Psoas muscle (tissue), 8 donors: Measurements from ENCODE around the gene DNAJC5G. TPM values are rescaled to one million over a fixed set of nuclear protein-coding genes. Genes with fewer than 3 reads are reported as not detected.
A peak's percentile ranks its signal among the peaks of the same experiment; 100 is the strongest.
"Not testable (repeated sequence)": the region's sequence is repeated elsewhere in the genome, so short reads cannot be mapped to it uniquely, and the experiment has no call there.

Source experiments
- ATAC-seq, 4 donors: fragments of 200-7000 bp; cut with Tn5 transposase; one replicate each; pipeline ENCODE4 v1.9.1; 2020; ENCODE audit warnings: moderate library complexity in 3 of 4, mild to moderate bottlenecking in 2 of 4
- DNase-seq, 2 donors: peaks; one replicate each; pipeline ENCODE4 v3.0.0-alpha.2; 2020
- H3K27ac ChIP-seq: fragments of 200-600 bp; one replicate; pipeline ENCODE4 v1.8.0; 2022
- H3K27me3 ChIP-seq, 3 donors: fragments of 200-600 bp in 1 of 3; one replicate each; pipeline versions ENCODE4 v1.6.1 to v1.8.0; 2013 to 2022; ENCODE audit warnings: low read length in 2 of 3, mild to moderate bottlenecking in 2 of 3, moderate library complexity in 1 of 3; ENCODE audit not compliant: insufficient read depth in 3 of 3
- H3K36me3 ChIP-seq, 2 donors: fragments of 200-600 bp in 1 of 2; one replicate each; pipeline versions ENCODE4 v1.6.1 to v1.8.0; 2013 to 2022; ENCODE audit warnings: low read depth in 1 of 2, mild to moderate bottlenecking in 1 of 2, moderate library complexity in 1 of 2; ENCODE audit not compliant: insufficient read depth in 1 of 2
- H3K4me1 ChIP-seq: fragments of 200-600 bp; one replicate; pipeline ENCODE4 v1.8.0; 2022
- H3K4me3 ChIP-seq: fragments of 200-600 bp; one replicate; pipeline ENCODE4 v1.8.0; 2022; ENCODE audit warnings: mild to moderate bottlenecking
- H3K9me3 ChIP-seq: fragments of 200-600 bp; one replicate; pipeline ENCODE4 v1.8.0; 2022
- CTCF ChIP-seq: fragments of 200-600 bp; IDR thresholded peaks from one replicate; pipeline ENCODE4 v1.8.0; 2022; ENCODE audit warnings: antibody characterized with exemption
- WGBS, 3 donors: extraction: QIAGEN DNeasy Blood & Tissue Kit; methylation state at CpG; one replicate each; pipeline versions ENCODE4 v1.1.6 to v1.1.7; 2013; 5-methylcytosine and 5-hydroxymethylcytosine counted together
- intact Hi-C, 2 donors: fragments of 100-400 bp; cut with DNase I; formaldehyde crosslinking; loops; one replicate each; pipeline versions ENCODE4 v1.11.0 to v1.14.2; 2022
- polyA plus RNA-seq, 3 donors: library from polyadenylated mRNA; stranded (reverse); fragments of 200-250 nt; gene quantifications; one replicate each; pipeline ENCODE4 v1.2.3, GENCODE V29; 2013
- total RNA-seq, 4 donors: library from RNA; stranded (reverse); fragmentation: NEBNext Ultra II Directional in 2 of 4; extraction: Animal tissue kit (Norgen Biotek cat#: 25700) in 2 of 4; gene quantifications; one replicate each; pipeline versions ENCODE4 v1.2.1 to v1.2.4, GENCODE V29; 2021 to 2023
- donor health status: healthy with polysubstance abuse.
- donor health status: DM: no; HTN: no; CAD: no; lungs with moderate emphysema.
- donor health status: Bipolar disorder and iron deficiency.
- donor health status: healthy.
- donor health status: DM: yes; HTN: yes; CAD: no.
- donor health status: DM: no; HTN: no; CAD: no.
- donor health status: DM: no; HTN: no; CAD: no.
- donor health status: DM: yes; HTN: yes; CAD: no.

Gene DNAJC5G
- total and polyA plus RNA-seq, 7 donors, result not detected

DNA sequence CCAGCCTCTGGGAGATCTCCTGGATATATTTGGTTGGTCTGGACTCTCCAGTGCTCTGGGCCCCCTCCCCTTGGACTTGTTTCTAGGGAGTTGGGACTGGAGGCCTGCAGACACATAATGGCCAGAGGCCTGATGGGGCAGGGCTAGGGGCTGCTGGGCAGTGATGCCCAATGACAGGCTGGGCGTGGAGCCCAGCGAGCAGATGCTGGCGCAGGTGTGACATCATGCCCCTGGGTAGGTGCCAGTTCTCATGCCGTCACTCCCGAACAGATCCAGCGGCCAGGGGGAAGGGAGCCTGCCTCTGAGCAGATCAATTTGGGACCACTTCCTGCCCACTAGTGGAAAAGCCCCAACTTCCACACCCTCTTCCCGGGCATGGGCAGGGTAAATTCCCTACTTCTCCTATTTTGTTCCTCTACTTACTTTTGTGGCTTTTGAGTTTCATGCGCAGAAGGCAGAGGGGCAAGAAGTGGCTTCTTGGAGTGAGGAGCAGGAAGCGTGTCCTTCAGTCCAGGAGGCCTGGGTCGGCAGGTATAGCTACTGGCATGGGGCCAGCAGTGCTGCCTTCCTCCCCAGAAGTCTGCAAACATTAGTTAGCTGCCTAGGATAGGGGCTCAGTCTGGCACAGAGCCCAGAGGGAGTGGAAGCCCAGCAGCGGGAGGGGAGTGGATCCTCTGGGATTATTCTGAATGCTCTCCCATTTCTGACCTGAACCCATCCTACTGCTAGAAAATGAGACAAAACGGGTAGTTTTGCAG lies 41.6 kb downstream of the DNAJC5G start:
- WGBS, 3 donors, result 41 to 52% (median 45%) methylated on average over 8 to 12 of the region's 12 CpGs
- no peaks in the 10 kb centered on the region for H3K27me3 ChIP-seq
- intact Hi-C loops, result no loop called here
- no peak overlapping the region for H3K4me3 ChIP-seq
- no peaks in the 10 kb centered on the region for H3K9me3 ChIP-seq
- H3K36me3 ChIP-seq, result no peaks in the 10 kb centered on the region
- peak; percentile 80 to 91 for DNase-seq
- ATAC-seq, result peak; percentile 34 to 52 (median 44)
- peaks cover 46% of the 10 kb centered on the region for H3K4me1 ChIP-seq
- peak overlapping the region; percentile 65 for H3K27ac ChIP-seq
- no peak for TF ChIP-seq CTCF

DNA sequence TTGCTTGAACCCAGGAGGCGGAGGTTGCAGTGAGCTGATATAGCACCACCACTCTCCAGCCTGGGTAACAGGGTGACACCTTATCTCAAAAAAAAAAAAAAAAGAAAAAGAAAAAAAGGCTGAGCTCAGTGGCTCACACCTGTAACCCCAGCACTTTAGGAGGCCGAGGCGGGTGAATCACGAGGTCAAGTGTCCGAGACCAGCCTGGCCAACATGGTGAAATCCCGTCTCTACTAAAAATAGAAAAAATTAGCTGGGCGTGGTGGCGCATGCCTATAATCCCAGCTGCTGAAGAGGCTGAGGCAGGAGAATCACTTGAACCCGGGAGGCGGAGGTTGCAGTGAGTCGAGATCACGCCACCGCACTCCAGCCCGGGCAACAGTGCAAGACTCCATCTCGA lies 44.6 kb downstream of the DNAJC5G start:
- H3K9me3 ChIP-seq, H3K36me3 ChIP-seq, H3K27me3 ChIP-seq, H3K4me3 ChIP-seq, ATAC-seq: not testable (repeated sequence)
- H3K4me1 ChIP-seq, result peaks cover 60% of the 10 kb centered on the region
- DNase-seq, result peak; percentile 58 to 85
- H3K27ac ChIP-seq, result peak overlapping the region; percentile 99
- intact Hi-C loops, result loop anchor here (5.0 kb wide), 1 partner anchor 37 kb away; the partner anchor contains the start of gene GTF3C2 (in 2 of the 2)
- WGBS, 3 donors, result 60 to 72% (median 61%) methylated on average over 15 of the region's 15 CpGs

DNA sequence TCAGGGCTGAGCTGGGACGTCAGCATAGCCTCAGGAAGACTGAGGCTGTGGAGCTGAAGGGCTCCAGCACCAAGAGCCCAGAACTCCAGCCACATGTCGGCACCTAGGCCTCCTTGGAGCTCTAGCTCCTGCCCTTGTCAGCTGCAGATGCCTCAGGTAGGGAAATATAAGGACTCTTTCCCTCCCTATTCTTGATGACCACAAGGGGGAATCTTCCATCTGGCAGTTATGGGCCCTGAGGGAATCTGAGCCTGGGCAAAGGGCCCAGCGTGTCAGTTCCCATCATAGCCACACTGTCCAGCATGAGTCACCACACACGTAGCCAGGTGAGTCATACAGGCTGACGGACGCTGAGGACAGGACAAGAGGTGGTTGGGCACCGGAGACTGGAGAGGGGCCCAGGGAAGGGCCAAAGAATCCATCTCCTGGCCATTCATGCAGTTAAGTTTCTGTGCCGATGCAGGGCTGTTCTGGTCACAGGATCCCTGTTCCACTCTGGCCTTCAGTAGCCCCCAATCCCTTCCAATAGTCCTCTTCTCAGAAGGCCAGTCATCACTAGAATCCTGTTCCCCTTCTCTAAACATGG lies 45.8 kb downstream of the DNAJC5G start:
- Histone ChIP-seq H3K27me3 (no peaks in the 10 kb centered on the region), H3K36me3 (peaks cover 0 to 4% of the 10 kb centered on the region in 2 donors), H3K4me1 (peaks cover 60% of the 10 kb centered on the region), H3K27ac (peak overlapping the region; percentile 99), H3K9me3 (no peaks in the 10 kb centered on the region), H3K4me3 (peak overlapping the region; percentile 84)
- WGBS, 3 donors, result 23 to 33% (median 25%) methylated on average over 8 of the region's 8 CpGs
- intact Hi-C loops, result loop anchor here (5.0 kb wide), 1 partner anchor 36 kb away; the partner anchor contains the start of gene GTF3C2 (in 2 of the 2)
- peak; percentile 54 for TF ChIP-seq CTCF
- ATAC-seq, result peak; percentile 71 to 75 (median 72)
- DNase-seq, result peak; percentile 91 to 96

DNA sequence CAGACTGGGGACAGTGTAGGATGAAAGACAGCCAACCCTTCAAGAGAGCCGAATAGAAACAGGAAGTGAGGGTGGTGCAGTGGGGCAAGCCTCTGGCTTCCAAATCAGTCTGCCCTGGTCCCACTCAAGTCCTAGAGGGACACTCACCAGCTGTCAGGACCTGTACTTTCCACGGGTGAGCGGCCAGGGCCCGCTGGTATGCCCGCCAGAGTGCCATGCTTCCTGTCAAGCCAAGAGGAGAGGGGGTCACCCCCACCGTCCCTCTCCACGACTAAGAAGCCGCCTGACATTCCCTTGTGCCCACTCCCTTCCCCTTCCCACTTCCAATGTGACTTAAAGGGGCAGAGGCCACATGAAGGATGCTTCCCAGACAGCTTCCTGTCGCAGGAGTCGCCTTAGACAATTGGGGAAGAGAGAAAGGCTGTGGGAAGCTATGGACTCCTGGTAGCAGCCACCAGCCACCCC lies 47.1 kb downstream of the DNAJC5G start:
- peak; percentile 47 to 55 (median 51) for ATAC-seq
- peaks cover 48% of the 10 kb centered on the region for H3K4me1 ChIP-seq
- H3K36me3 ChIP-seq, result peaks cover 0 to 17% of the 10 kb centered on the region in 2 donors
- no peaks in the 10 kb centered on the region for H3K27me3 ChIP-seq
- H3K4me3 ChIP-seq, result peak overlapping the region; percentile 84
- WGBS, 3 donors, result 2 to 9% (median 3%) methylated on average over 9 to 10 of the region's 10 CpGs
- intact Hi-C loops, result loop anchor here (5.0 kb wide), 1 partner anchor 35 kb away; the partner anchor contains the start of gene GTF3C2 (in 2 of the 2)
- peak; percentile 49 to 70 for DNase-seq
- TF ChIP-seq CTCF, result no peak
- H3K27ac ChIP-seq, result peak overlapping the region; percentile 99
- no peaks in the 10 kb centered on the region for H3K9me3 ChIP-seq
